Activated CD8-positive, alpha-beta T cell treated with anti-CD3 and anti-CD28 coated beads, Interleukin-2, amount 10 ng/mL, durations not matched to agents 7 days and 5 days (primary cell): ENCODE data around the gene BHLHA15. TPM values are rescaled to one million over a fixed set of nuclear protein-coding genes. Genes with fewer than 3 reads are reported as not detected.

ENCODE experiments used
- ATAC-seq: fragments of 150-1000 bp; cut with Tn5 transposase; one replicate; pipeline ENCODE4 v1.10.0; 2021; ENCODE audit warnings: moderate library complexity
- CTCF ChIA-PET: fragments of 350-600 bp; sonication (Branson Sonifier 250); formaldehyde crosslinking; loops from one replicate; lab custom pipeline; 2021; ENCODE audit warnings: antibody characterized with exemption; lab: Charles Lee
- POLR2A ChIA-PET: fragments of 350-600 bp; sonication (Branson Sonifier 250); formaldehyde crosslinking; loops from one replicate; lab custom pipeline; 2021; ENCODE audit warnings: antibody characterized with exemption; lab: Charles Lee
- DNase-seq: peaks from one replicate; pipeline ENCODE4 v3.0.0-alpha.2; 2020
- H3K27ac Mint-ChIP-seq: one replicate; pipeline ENCODE4 v1.8.0; 2021; ENCODE audit warnings: mild to moderate bottlenecking, mixed read lengths
- H3K27me3 Mint-ChIP-seq: one replicate; pipeline ENCODE4 v1.8.0; 2021; ENCODE audit warnings: low read depth, mixed read lengths
- H3K36me3 Mint-ChIP-seq: one replicate; pipeline ENCODE4 v1.8.0; 2021; ENCODE audit warnings: low read depth, mixed read lengths
- H3K4me1 Mint-ChIP-seq: one replicate; pipeline ENCODE4 v1.8.0; 2021; ENCODE audit warnings: low read depth, mixed read lengths
- H3K4me3 Mint-ChIP-seq: one replicate; pipeline ENCODE4 v1.8.0; 2021; ENCODE audit warnings: mild to moderate bottlenecking, mixed read lengths
- H3K9me3 Mint-ChIP-seq: one replicate; pipeline ENCODE4 v1.8.0; 2022; ENCODE audit warnings: mixed read lengths; ENCODE audit not compliant: insufficient read depth
- total RNA-seq, 2 experiments: library from RNA; stranded (reverse); gene quantifications; one replicate each; pipeline ENCODE4 v1.2.3, GENCODE V29; 2021

The BHLHA15 gene
- total RNA-seq, 2 experiments from 2014 or later: not detected

DNA sequence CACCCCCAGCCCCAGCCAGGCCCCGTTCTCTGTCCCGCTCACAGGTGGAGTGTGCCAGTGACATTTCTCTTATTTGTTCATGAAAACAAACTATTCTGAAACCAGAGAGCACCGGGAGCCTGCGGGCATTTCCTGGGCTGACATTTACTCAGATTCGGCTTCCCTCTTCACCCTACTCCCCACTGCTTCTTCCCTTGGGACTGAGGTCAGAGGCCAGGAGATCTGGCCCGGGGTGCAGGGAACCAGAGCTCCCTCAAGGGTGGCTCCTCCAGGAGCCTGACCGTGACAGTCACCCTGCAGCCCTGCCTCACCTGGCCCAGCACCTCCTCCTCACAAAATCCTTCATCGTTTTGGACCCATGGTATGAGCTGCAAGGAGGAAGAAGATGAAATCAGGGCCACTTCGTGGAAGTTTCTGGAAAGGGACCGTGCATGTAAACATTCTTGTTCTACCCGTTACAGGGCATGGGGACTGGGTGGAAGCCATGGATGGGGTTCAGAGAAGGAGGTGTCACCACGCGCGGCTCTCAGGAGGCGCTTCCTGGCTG lies 12.2 kb downstream of the BHLHA15 start:
- Mint-ChIP-seq H3K27me3 (no peaks in the 10 kb centered on the region), H3K27ac (no peak overlapping the region), H3K4me1 (peaks cover 5% of the 10 kb centered on the region), H3K36me3 (peaks cover 14% of the 10 kb centered on the region), H3K9me3 (no peaks in the 10 kb centered on the region), H3K4me3 (no peak overlapping the region)
- CTCF ChIA-PET: no interaction called here
- ATAC-seq: no peak
- no peak for DNase-seq
- POLR2A ChIA-PET: no interaction called here

DNA sequence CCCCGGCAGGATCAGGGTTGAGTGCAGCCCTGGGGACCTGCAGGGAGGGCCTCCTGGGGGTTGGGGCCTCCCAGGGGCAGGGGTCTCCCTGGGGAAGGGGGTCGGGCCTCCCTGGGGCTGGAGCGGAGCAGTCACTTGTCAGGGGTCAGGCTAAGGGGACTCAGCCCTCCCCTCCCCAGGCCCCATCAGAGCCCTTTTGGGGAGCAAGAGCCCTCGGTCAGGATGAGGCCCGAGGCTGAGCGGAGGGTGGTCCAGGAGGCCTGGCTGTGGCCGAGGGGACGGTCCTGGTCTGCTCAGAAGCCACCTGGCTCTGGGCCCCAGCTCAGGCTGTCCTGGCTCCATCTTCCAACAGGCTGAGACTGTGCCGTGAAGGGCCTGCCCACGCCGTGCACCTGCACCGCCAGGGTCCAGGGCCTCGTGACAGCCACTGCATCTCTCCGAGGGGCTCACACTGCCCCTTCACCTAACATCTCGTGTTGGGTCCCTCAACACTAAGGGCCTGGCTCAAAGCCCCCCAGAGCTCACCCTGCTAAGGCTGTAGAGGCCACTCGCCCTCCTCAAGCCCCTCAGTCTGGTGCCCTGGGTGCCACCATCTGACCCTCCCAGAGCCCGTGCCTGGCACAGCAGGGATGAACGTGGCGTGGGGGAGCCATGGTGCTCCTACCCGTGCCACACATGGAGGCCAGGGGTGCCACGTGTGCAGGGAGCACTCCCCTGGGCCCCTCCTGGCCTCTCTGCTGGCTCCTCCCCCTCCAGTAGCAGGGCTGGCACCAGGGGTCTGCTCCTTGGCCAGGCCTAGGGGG lies 12.9 kb downstream of the BHLHA15 start:
- Mint-ChIP-seq H3K4me1 (peaks cover 4% of the 10 kb centered on the region), H3K9me3 (no peaks in the 10 kb centered on the region), H3K27ac (no peak overlapping the region), H3K27me3 (no peaks in the 10 kb centered on the region), H3K4me3 (no peak overlapping the region), H3K36me3 (peaks cover 13% of the 10 kb centered on the region)
- DNase-seq (no peak), ATAC-seq (no peak)
- CTCF ChIA-PET: no interaction called here
- POLR2A ChIA-PET: no interaction called here

DNA sequence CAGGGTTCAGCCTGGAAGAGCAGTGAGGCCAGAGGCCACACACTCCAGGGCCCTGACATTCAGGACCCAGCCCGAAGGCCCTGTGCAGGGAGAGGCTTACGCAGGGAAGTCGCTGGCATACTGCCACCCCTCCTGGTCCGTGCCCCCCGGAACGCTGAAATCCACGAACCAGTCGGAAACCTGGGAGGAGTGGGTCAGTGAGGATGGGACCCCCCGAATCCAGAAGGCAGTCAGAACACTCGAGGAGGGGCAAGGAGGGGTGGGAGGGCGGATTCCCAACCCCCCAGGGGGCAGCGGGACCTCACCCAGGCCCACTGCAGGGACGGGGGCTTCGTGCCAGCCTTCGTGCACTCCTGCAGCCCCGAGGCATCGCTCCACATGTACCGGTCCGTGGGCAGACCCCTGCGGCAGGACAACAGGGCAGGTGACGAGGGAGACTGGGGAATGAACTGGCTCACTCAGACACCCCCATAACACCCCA lies 13.5 kb downstream of the BHLHA15 start:
- POLR2A ChIA-PET: no interaction called here
- H3K36me3 Mint-ChIP-seq: peaks cover 12% of the 10 kb centered on the region
- ATAC-seq (no peak), DNase-seq (no peak)
- CTCF ChIA-PET: no interaction called here
- no peak overlapping the region for H3K4me3 Mint-ChIP-seq
- peaks cover 4% of the 10 kb centered on the region for H3K4me1 Mint-ChIP-seq
- no peak overlapping the region for H3K27ac Mint-ChIP-seq
- H3K27me3 Mint-ChIP-seq: no peaks in the 10 kb centered on the region
- no peaks in the 10 kb centered on the region for H3K9me3 Mint-ChIP-seq

DNA sequence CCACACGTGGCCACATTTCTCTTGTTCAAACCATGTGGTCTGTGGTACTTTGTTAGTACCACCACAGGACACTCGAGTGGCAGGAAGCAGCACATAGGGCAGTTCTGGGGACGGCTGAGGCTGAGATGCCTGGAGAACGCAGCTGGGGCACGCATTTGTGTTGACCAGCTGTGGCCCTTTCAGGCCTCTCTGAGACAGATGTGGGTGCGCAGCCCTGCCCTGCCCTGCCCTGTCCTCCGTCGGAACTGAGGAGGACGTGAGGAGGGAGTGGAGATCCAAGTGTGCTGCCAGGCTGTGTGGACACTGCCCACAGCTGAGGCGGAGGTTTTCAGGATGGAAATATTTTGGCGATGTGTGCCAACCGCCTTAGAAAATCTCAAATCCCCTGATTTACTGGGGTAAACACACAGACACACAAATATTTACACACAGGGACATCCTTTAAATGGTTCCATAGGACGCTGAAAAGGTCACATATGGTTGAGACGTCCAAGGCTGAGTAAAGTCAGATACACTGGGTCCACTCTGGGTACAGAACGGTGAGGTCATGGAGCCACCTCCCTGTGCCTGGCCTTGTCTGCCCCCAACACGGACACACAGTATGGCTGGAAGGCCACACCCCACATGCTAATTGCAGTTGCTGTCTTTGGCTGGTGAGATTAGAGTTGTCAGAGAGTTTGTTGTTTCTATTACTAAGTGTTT lies 14.8 kb downstream of the BHLHA15 start:
- ATAC-seq: no peak
- POLR2A ChIA-PET: interaction anchor here (0.6 kb wide), 1 partner anchor 24 kb away, joined by 3 read pairs; no protein-coding TSS in a partner anchor
- CTCF ChIA-PET: no interaction called here
- Mint-ChIP-seq H3K4me3 (no peak overlapping the region), H3K9me3 (no peaks in the 10 kb centered on the region), H3K36me3 (peaks cover 11% of the 10 kb centered on the region), H3K27me3 (no peaks in the 10 kb centered on the region), H3K4me1 (peaks cover 4% of the 10 kb centered on the region), H3K27ac (no peak overlapping the region)
- DNase-seq: no peak

DNA sequence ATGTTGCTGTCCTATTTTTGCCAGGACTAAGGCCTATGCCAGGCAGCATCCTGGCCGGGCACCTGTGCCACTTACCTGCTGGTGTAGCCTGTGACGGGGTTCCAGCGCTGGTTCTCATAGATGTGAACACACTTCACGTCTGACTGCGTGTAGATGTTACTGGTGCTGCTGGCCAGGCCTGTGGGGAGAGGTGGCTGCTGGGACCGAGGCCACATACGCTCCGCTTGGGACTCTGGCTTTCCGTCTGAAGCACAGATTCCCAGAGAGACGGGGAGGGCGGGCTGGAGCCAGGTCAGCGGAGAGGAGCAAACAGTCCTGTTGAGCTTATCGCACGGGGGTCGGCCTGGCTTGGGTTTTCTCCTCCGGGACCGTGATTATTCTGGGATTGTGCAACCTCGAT lies 16.7 kb downstream of the BHLHA15 start:
- no peak overlapping the region for H3K4me3 Mint-ChIP-seq
- ATAC-seq: no peak
- H3K27me3 Mint-ChIP-seq: no peaks in the 10 kb centered on the region
- H3K9me3 Mint-ChIP-seq: no peaks in the 10 kb centered on the region
- CTCF ChIA-PET: no interaction called here
- no peak overlapping the region for H3K27ac Mint-ChIP-seq
- no peak for DNase-seq
- peaks cover 4% of the 10 kb centered on the region for H3K4me1 Mint-ChIP-seq
- peaks cover 8% of the 10 kb centered on the region for H3K36me3 Mint-ChIP-seq
- POLR2A ChIA-PET: no interaction called here

GRCh38 chr7:98228801-98229200 lies 17.6 kb downstream of the BHLHA15 start:
- no peak overlapping the region for H3K4me3 Mint-ChIP-seq
- no peaks in the 10 kb centered on the region for H3K9me3 Mint-ChIP-seq
- ATAC-seq: no peak
- no peak for DNase-seq
- H3K4me1 Mint-ChIP-seq: peaks cover 4% of the 10 kb centered on the region
- ChIA-PET CTCF (no interaction called here), POLR2A (no interaction called here)
- H3K27ac Mint-ChIP-seq: no peak overlapping the region
- peaks cover 8% of the 10 kb centered on the region for H3K36me3 Mint-ChIP-seq
- H3K27me3 Mint-ChIP-seq: no peaks in the 10 kb centered on the region

DNA sequence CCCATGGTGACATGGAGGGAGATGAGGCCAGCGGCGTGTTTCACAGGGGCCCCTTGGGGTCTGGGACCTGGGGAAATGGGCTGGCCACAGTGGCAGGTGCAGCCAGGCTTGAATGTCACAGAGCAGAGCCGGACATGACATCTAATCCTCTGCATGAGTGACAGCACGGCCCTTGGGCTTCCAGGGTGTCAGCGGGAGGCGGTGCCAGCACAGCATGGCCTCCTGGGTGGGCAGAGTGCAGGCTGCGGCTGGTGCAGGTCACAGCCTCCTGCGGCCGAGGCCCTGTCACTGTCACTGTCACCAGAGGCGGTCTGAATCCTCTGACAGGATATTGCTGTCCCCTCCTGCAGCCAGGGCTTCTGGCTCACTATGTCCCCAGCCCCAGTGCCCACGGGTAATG lies 18.2 kb downstream of the BHLHA15 start:
- peaks cover 8% of the 10 kb centered on the region for H3K36me3 Mint-ChIP-seq
- DNase-seq (no peak), ATAC-seq (no peak)
- no peaks in the 10 kb centered on the region for H3K27me3 Mint-ChIP-seq
- no peak overlapping the region for H3K27ac Mint-ChIP-seq
- POLR2A ChIA-PET: no interaction called here
- peaks cover 4% of the 10 kb centered on the region for H3K4me1 Mint-ChIP-seq
- no peaks in the 10 kb centered on the region for H3K9me3 Mint-ChIP-seq
- H3K4me3 Mint-ChIP-seq: no peak overlapping the region
- CTCF ChIA-PET: no interaction called here

DNA sequence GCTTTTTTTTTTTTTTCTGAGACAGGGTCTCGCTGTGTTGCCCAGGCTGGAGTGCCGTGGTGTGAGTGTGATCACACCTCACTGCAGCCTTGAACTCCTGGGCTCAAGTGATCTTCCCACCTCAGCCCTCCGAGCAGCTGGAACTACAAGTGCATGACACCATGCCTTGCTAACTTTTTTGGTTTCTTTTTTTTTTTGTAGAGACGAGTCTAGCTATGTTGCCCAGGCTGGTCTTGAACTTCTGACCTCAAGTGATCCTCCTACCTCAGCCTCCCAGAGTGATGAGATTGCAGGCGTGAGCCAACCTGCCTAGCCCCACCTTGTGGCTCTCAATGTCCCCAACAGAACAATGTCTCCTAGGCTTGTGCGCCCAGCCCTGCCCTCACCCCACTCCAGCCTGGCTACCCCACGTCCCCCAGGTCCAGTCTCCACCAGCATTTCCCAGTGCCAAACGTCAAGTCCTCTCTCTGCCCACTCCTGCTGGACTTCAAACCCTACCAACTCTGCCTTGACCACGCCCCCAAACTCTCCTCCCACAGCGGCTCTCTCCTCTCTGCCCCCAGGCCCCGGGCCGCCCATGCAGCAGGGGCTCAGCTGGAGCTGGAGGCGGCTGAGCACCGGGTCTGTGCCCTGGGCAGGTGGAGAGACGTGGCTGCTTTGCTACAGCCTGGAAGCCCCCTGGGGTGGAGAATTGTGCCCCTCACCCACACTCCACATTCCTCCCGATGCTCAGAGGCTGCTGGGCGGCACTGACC lies 18.9 kb downstream of the BHLHA15 start:
- Mint-ChIP-seq H3K27me3 (no peaks in the 10 kb centered on the region), H3K27ac (no peak overlapping the region), H3K36me3 (peaks cover 10% of the 10 kb centered on the region), H3K9me3 (no peaks in the 10 kb centered on the region), H3K4me1 (peaks cover 4% of the 10 kb centered on the region), H3K4me3 (no peak overlapping the region)
- DNase-seq (no peak), ATAC-seq (no peak)
- POLR2A ChIA-PET: no interaction called here
- CTCF ChIA-PET: no interaction called here

DNA sequence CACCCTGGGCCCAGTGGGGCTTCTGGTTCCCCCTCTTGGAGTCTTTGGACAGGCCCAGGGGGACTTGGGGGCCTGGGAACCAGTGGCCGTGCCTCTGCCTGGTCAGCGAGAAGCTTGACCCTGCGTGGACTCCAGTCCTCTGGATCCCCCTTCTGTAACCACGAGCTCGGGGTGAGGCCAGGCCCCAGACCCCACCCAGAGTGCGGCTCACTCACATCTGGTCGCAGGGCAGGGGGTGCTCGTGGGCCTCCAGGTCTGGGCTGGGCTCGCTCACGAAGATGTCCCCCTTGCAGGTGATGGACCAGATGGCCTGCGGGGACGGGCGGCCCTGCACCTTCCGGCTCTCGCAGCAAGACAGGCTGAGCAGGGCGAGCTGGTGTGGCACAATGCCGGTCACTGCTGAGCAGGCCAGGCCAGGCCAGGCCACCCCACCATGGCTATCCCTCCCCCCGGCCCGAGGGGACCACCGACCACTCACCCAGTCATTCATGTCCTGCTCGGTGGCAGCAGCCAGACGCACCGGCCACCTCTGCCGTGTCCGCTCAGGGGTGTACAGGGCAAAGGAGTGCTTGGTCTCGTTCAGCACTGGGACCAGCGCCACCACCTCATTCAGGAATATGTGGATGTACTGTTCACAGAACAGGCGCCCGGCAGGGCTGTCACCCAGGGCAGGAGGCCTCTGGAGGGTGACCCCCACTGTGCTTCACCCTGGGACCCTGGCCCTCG lies 19.7 kb downstream of the BHLHA15 start:
- no peaks in the 10 kb centered on the region for H3K9me3 Mint-ChIP-seq
- ChIA-PET POLR2A (no interaction called here), CTCF (no interaction called here)
- no peak overlapping the region for H3K4me3 Mint-ChIP-seq
- ATAC-seq (no peak), DNase-seq (no peak)
- H3K27ac Mint-ChIP-seq: no peak overlapping the region
- peaks cover 10% of the 10 kb centered on the region for H3K36me3 Mint-ChIP-seq
- H3K4me1 Mint-ChIP-seq: peaks cover under 1% of the 10 kb centered on the region
- H3K27me3 Mint-ChIP-seq: no peaks in the 10 kb centered on the region

DNA sequence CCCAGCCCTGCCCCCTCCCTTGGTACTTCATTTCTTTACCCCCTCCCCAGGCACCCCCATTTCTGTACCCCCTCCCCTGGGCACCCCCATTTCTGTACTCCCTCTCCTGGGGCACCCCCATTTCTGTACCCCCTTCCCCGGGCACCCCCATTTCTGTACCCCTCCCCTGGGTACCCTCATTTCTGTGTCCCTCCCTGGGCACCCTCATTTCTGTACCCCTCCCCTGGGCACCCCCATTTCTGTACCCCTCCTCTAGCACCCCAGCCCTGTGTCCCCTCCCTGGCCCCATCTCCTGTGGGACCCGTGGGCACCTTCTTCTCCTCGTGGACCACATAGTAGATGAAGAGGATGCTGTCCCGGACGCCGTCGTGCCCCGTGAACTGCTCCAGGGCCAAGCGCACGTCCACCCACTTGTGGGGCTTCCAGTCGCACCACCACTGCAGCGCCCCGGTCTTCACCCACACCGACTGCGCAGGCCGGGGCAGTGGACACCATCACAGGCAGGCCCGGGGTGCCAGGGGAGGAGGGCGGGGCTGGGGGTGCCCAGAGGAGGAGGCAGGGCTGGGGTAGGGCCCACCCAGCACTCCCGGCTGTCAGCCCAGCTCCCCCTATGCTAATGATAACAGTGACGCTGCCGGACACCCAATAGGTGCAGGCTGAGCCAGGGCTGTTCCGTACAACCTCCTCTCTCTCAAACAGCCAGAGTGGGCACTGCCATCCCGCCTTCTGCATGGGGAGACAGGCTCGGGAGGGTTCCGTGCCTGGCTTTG lies 20.4 kb downstream of the BHLHA15 start:
- POLR2A ChIA-PET: no interaction called here
- Mint-ChIP-seq H3K27me3 (no peaks in the 10 kb centered on the region), H3K4me1 (no peaks in the 10 kb centered on the region), H3K36me3 (peaks cover 7% of the 10 kb centered on the region), H3K9me3 (no peaks in the 10 kb centered on the region), H3K27ac (no peak overlapping the region), H3K4me3 (no peak overlapping the region)
- DNase-seq: no peak
- CTCF ChIA-PET: no interaction called here
- no peak for ATAC-seq

GRCh38 chr7:98232263-98232585 lies 21.0 kb downstream of the BHLHA15 start:
- Mint-ChIP-seq H3K4me3 (no peak overlapping the region), H3K27ac (no peak overlapping the region), H3K4me1 (no peaks in the 10 kb centered on the region), H3K27me3 (no peaks in the 10 kb centered on the region), H3K9me3 (no peaks in the 10 kb centered on the region), H3K36me3 (peaks cover 7% of the 10 kb centered on the region)
- DNase-seq (no peak), ATAC-seq (no peak)
- POLR2A ChIA-PET: no interaction called here
- CTCF ChIA-PET: no interaction called here
